Neural cell (in vitro differentiated cells): ENCODE results near the gene NME7. TPM values are rescaled to one million over a fixed set of nuclear protein-coding genes. Genes with fewer than 3 reads are reported as not detected.

Experiments used
- H2AFZ ChIP-seq: fragments of 200-600, 300-800 bp; sonication (generic), shearing (Covaris generic); 2 replicates; pipeline ENCODE4 v1.6.0; 2014; ENCODE audit warnings: low read depth, mild to moderate bottlenecking, antibody characterized with exemption, low read length, moderate library complexity
- H3F3A ChIP-seq: fragments of 200-600 bp; shearing (Covaris generic); 2 replicates; pipeline ENCODE4 v1.6.1; 2016; ENCODE audit warnings: mild to moderate bottlenecking, moderate library complexity, mixed read lengths, antibody characterized with exemption, low read length; ENCODE audit not compliant: insufficient read depth, poor library complexity, severe bottlenecking
- H3K27ac ChIP-seq: fragments of 200-600, 300-800 bp; sonication (generic), shearing (Covaris generic); 2 replicates; pipeline ENCODE4 v1.5.1; 2014; ENCODE audit warnings: mild to moderate bottlenecking, low read length, moderate library complexity
- H3K27me3 ChIP-seq: fragments of 300-800, 200-600 bp; sonication (generic), shearing (Covaris generic); 2 replicates; pipeline ENCODE4 v1.6.0; 2014; ENCODE audit warnings: mild to moderate bottlenecking, low read depth, low read length, moderate library complexity; ENCODE audit not compliant: insufficient read depth
- H3K36me3 ChIP-seq: fragments of 300-800, 200-600 bp; sonication (generic), shearing (Covaris generic); 2 replicates; pipeline ENCODE4 v1.5.1; 2014; ENCODE audit warnings: mild to moderate bottlenecking, antibody characterized with exemption, low read length, moderate library complexity; ENCODE audit not compliant: insufficient read depth
- H3K4me2 ChIP-seq: fragments of 300-800, 200-600 bp; sonication (generic), shearing (Covaris generic); 2 replicates; pipeline ENCODE4 v1.6.0; 2014; ENCODE audit warnings: mild to moderate bottlenecking, low read length
- H3K4me3 ChIP-seq: fragments of 300-800, 200-600 bp; sonication (generic), shearing (Covaris generic); 2 replicates; pipeline ENCODE4 v1.5.1; 2014; ENCODE audit warnings: mild to moderate bottlenecking, low read length, moderate library complexity
- H3K79me2 ChIP-seq: fragments of 200-600 bp; shearing (Covaris generic); replicated peaks from 2 replicates; pipeline ENCODE4 v1.6.0; 2014; ENCODE audit warnings: mild to moderate bottlenecking, low read length, moderate library complexity; ENCODE audit not compliant: insufficient read depth
- H3K9ac ChIP-seq: fragments of 300-800, 200-600 bp; sonication (generic), shearing (Covaris generic); 2 replicates; pipeline ENCODE4 v1.6.1; 2016; ENCODE audit warnings: mild to moderate bottlenecking, low read length, mixed read lengths
- H3K9me2 ChIP-seq: fragments of 200-600 bp; shearing (Covaris generic); 2 replicates; pipeline ENCODE4 v1.6.1; 2016; ENCODE audit warnings: mild to moderate bottlenecking, low read length, mixed read lengths; ENCODE audit not compliant: insufficient read depth
- H3K9me3 ChIP-seq: fragments of 200-600, 300-800 bp; sonication (generic), shearing (Covaris generic); 2 replicates; pipeline ENCODE4 v1.6.1; 2016; ENCODE audit warnings: mild to moderate bottlenecking, mixed run types, low read length, moderate library complexity, mixed read lengths
- H4K20me1 ChIP-seq: fragments of 200-600 bp; shearing (Covaris generic); 2 replicates; pipeline ENCODE4 v1.6.1; 2016; ENCODE audit warnings: mild to moderate bottlenecking, mixed run types; ENCODE audit not compliant: insufficient read depth
- CTCF ChIP-seq: fragments of 450-650 bp; IDR thresholded peaks from 2 replicates; pipeline ENCODE4 v1.5.1; 2014; ENCODE audit warnings: antibody characterized with exemption, mild to moderate bottlenecking, moderate library complexity; ENCODE audit not compliant: poor library complexity, severe bottlenecking
- EP300 ChIP-seq: fragments of 450-650 bp; conservative IDR thresholded peaks from 2 replicates; pipeline ENCODE4 v1.6.1; 2014; ENCODE audit warnings: antibody characterized with exemption, mild to moderate bottlenecking, moderate library complexity; ENCODE audit not compliant: poor library complexity, severe bottlenecking
- EZH2 ChIP-seq: fragments of 200-600, 300-800 bp; shearing (Covaris generic), sonication (generic); IDR thresholded peaks from 2 replicates; pipeline ENCODE4 v1.6.1; 2014; ENCODE audit warnings: antibody characterized with exemption, low read length, borderline replicate concordance, mild to moderate bottlenecking; ENCODE audit not compliant: insufficient read depth, poor library complexity, severe bottlenecking
- MXI1 ChIP-seq: fragments of 450-650 bp; conservative IDR thresholded peaks from 2 replicates; pipeline ENCODE4 v1.6.1; 2014; ENCODE audit warnings: antibody characterized with exemption, mild to moderate bottlenecking; ENCODE audit not compliant: poor library complexity, severe bottlenecking
- POLR2AphosphoS5 ChIP-seq: IDR thresholded peaks from 2 replicates; pipeline ENCODE4 v1.6.1; 2012
- RAD21 ChIP-seq: fragments of 450-650 bp; conservative IDR thresholded peaks from 2 replicates; pipeline ENCODE4 v1.6.1; 2014; ENCODE audit warnings: antibody characterized with exemption, mild to moderate bottlenecking, moderate library complexity
- SMC3 ChIP-seq: fragments of 450-650 bp; conservative IDR thresholded peaks from 2 replicates; pipeline ENCODE4 v1.6.1; 2014; ENCODE audit warnings: antibody characterized with exemption, mild to moderate bottlenecking, moderate library complexity; ENCODE audit not compliant: poor library complexity
- TAF1 ChIP-seq: IDR thresholded peaks from 2 replicates; pipeline ENCODE4 v1.6.1; 2012; ENCODE audit warnings: low read depth
- polyA plus RNA-seq: library from polyadenylated mRNA; depleted of rRNA; stranded (reverse); fragments of >200 nt; gene quantifications from 2 replicates; pipeline ENCODE4 v1.2.3, GENCODE V29; 2014
- TF ChIP-seq, protein P1 (sequence below): IDR thresholded peaks from 2 replicates; pipeline ENCODE4 v1.6.1; 2012; ENCODE audit warnings: borderline replicate concordance

Gene NME7
- polyA plus RNA-seq, 1 donor from 2014 or later, result 42.4 TPM

GRCh38 chr1:169217636-169218035 lies 150.0 kb downstream of the NME7 start:
- no peak overlapping the region for H2AFZ ChIP-seq
- no peak overlapping the region for H3K27ac ChIP-seq
- H3K9me3 ChIP-seq, result no peaks in the 10 kb centered on the region
- H3K4me2 ChIP-seq, result no peak overlapping the region
- H3K36me3 ChIP-seq, result peaks cover 5% of the 10 kb centered on the region
- TF ChIP-seq, protein P1, sequence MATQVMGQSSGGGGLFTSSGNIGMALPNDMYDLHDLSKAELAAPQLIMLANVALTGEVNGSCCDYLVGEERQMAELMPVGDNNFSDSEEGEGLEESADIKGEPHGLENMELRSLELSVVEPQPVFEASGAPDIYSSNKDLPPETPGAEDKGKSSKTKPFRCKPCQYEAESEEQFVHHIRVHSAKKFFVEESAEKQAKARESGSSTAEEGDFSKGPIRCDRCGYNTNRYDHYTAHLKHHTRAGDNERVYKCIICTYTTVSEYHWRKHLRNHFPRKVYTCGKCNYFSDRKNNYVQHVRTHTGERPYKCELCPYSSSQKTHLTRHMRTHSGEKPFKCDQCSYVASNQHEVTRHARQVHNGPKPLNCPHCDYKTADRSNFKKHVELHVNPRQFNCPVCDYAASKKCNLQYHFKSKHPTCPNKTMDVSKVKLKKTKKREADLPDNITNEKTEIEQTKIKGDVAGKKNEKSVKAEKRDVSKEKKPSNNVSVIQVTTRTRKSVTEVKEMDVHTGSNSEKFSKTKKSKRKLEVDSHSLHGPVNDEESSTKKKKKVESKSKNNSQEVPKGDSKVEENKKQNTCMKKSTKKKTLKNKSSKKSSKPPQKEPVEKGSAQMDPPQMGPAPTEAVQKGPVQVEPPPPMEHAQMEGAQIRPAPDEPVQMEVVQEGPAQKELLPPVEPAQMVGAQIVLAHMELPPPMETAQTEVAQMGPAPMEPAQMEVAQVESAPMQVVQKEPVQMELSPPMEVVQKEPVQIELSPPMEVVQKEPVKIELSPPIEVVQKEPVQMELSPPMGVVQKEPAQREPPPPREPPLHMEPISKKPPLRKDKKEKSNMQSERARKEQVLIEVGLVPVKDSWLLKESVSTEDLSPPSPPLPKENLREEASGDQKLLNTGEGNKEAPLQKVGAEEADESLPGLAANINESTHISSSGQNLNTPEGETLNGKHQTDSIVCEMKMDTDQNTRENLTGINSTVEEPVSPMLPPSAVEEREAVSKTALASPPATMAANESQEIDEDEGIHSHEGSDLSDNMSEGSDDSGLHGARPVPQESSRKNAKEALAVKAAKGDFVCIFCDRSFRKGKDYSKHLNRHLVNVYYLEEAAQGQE, result no peak
- TF ChIP-seq RAD21, result no peak
- TF ChIP-seq SMC3, result no peak
- TF ChIP-seq MXI1, result no peak
- no peak for TF ChIP-seq EZH2
- no peak for TF ChIP-seq EP300
- no peak for TF ChIP-seq CTCF
- no peak for TF ChIP-seq TAF1
- TF ChIP-seq POLR2AphosphoS5, result no peak
- no peak overlapping the region for H3K4me3 ChIP-seq
- no peaks in the 10 kb centered on the region for H3K9me2 ChIP-seq
- H3K27me3 ChIP-seq, result no peaks in the 10 kb centered on the region
- H4K20me1 ChIP-seq, result no peaks in the 10 kb centered on the region
- H3K79me2 ChIP-seq, result no peaks in the 10 kb centered on the region
- H3F3A ChIP-seq, result no peaks in the 10 kb centered on the region
- no peak overlapping the region for H3K9ac ChIP-seq

DNA sequence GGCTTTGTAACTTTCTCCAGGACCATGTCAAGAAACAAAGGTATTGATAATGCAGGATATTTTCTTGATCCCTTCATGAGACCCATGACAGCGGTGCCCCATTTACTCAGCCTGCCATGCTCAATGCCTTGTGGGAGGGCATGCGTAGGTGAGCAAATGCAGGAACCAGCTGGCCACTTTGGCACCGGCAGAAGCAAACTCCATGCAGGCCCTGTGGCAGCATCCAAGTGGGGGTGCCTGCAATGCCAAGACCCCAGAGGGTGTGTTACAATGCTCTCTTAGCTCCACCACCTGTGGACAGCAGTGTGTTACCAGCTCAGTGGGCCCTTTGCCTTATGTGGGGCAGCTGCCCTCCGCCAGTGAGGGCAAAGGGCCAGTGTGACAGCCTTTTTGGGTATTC lies 153.0 kb downstream of the NME7 start:
- Histone ChIP-seq H3K9me2 (no peaks in the 10 kb centered on the region), H3K9ac (no peak overlapping the region), H4K20me1 (no peaks in the 10 kb centered on the region), H3K4me2 (no peak overlapping the region), H3F3A (no peaks in the 10 kb centered on the region), H2AFZ (no peak overlapping the region), H3K27me3 (no peaks in the 10 kb centered on the region), H3K4me3 (no peak overlapping the region), H3K27ac (no peak overlapping the region), H3K36me3 (peaks cover 5% of the 10 kb centered on the region), H3K79me2 (no peaks in the 10 kb centered on the region), H3K9me3 (no peaks in the 10 kb centered on the region)
- TF ChIP-seq TAF1, result no peak
- TF ChIP-seq POLR2AphosphoS5, result no peak
- TF ChIP-seq SMC3, result no peak
- TF ChIP-seq, protein P1, result no peak
- TF ChIP-seq EZH2, result no peak
- TF ChIP-seq EP300, result no peak
- no peak for TF ChIP-seq MXI1
- no peak for TF ChIP-seq RAD21
- no peak for TF ChIP-seq CTCF
